Body of pancreas (tissue), 4 donors: ENCODE results near the gene DHRS7C. TPM values are rescaled to one million over a fixed set of nuclear protein-coding genes. Genes with fewer than 3 reads are reported as not detected.

Experiments
- ATAC-seq: fragments of 150-250 bp; one replicate; pipeline ENCODE4 v1.9.1; 2016
- DNase-seq, 4 donors: peaks; one replicate each; pipeline ENCODE4 v3.0.0-alpha.2; 2019
- H3K27ac ChIP-seq, 4 donors: fragments of 200-600 bp; sonication (generic); 1 replicate in 3 of 4; 2 replicates in 1 of 4; pipeline versions ENCODE4 v1.5.1 to v1.6.1; 2016 to 2019; ENCODE audit warnings: mild to moderate bottlenecking in 1 of 4, mixed read lengths in 1 of 4, moderate library complexity in 1 of 4
- H3K27me3 ChIP-seq, 2 donors: fragments of 200-600 bp; sonication (generic); one replicate each; pipeline ENCODE4 v1.6.0; 2016; ENCODE audit warnings: mild to moderate bottlenecking in 1 of 2
- H3K36me3 ChIP-seq, 2 donors: fragments of 200-600 bp; sonication (generic); replicated peaks in 1 of 2; 2 replicates each; pipeline ENCODE4 v1.5.1; 2016; ENCODE audit warnings: low read depth in 2 of 2; ENCODE audit not compliant: insufficient read depth in 1 of 2
- H3K4me1 ChIP-seq: fragments of 200-600 bp; sonication (generic); one replicate; pipeline ENCODE4 v1.6.0; 2016
- H3K4me3 ChIP-seq, 2 donors: fragments of 200-600 bp; sonication (generic); 1 replicate in 1 of 2; 2 replicates in 1 of 2; pipeline ENCODE4 v1.5.1; 2016 to 2019
- H3K9me3 ChIP-seq, 3 donors: fragments of 200-600 bp; sonication (generic); 1 replicate in 2 of 3; 2 replicates in 1 of 3; pipeline ENCODE4 v1.5.1; 2016
- POLR2A ChIP-seq, 3 donors: fragments of 450-650 bp; IDR thresholded peaks; one replicate each; pipeline ENCODE4 v1.6.1; 2016; ENCODE audit warnings: antibody characterized with exemption in 3 of 3, mild to moderate bottlenecking in 2 of 3
- WGBS, 2 donors: methylation state at CpG; one replicate each; pipeline ENCODE4 v1.1.5; 2017; 5-methylcytosine and 5-hydroxymethylcytosine counted together
- intact Hi-C: fragments of 100-400 bp; cut with DNase I; formaldehyde crosslinking; loops from one replicate; pipeline ENCODE4 v1.15.1; 2023
- total RNA-seq, 2 donors: library from RNA; depleted of rRNA; stranded (reverse); fragments of >200 nt; gene quantifications; one replicate each; pipeline ENCODE4 v1.1.0, GENCODE V29; 2016
- TF ChIP-seq, protein P1 (sequence below), 7 experiments: fragments of 450-650 bp in 4 of 7; fragments of 200-600 bp in 3 of 7; sonication (generic) in 3 of 7; IDR thresholded peaks; one replicate each; pipeline ENCODE4 v1.5.1; 2016 to 2019; ENCODE audit warnings: antibody characterized with exemption in 7 of 7

Gene DHRS7C
- total RNA-seq, 2 donors from 2014 or later: not detected

DNA sequence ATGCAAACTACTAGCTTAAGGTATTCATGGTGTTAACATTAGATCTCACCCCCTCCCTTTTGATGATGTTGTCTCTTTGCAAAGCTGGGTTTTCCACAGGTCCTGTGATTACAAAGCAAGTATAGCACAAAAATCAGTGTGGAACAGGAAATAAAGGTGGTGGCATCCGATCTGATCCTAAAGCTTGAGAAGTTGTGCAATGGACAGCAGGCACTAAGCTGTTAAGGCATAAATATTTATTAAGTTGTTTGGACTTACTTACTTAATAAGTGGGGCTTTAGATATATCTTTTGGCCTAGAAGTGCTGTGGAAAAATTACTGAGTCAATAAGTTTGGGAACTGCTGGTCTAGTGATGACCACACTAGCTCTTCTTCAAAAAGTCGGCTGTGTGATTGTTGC is 39.3 kb upstream of the DHRS7C start:
- WGBS, 2 donors: 72 to 74% methylated on average over 2 of the region's 2 CpGs
- DNase-seq: no peak
- H3K4me1 ChIP-seq: no peaks in the 10 kb centered on the region

DNA sequence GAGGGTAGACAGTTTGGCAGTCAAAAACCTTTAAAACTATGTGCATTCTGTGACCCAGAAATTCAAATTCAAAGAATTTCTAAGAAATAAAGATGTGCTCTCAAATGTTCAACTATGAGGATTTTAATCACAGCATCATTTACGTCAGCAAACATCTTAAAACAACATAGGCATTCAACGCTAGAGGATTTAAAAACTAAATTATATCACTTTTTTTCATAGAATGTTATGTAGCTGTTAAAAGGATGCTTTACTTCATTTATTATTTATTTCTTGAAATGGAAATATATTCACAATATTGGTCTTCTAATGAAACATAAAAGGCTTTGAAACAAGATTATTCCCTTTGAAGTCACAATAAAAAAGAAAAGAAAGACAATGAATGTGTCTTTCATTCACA is 38.0 kb upstream of the DHRS7C start:
- Histone ChIP-seq H3K4me1 (no peaks in the 10 kb centered on the region), H3K4me3 (no peak overlapping the region), H3K27me3 (peaks cover 0 to 3% of the 10 kb centered on the region in 2 donors), H3K9me3 (no peaks in the 10 kb centered on the region), H3K27ac (no peak overlapping the region), H3K36me3 (no peaks in the 10 kb centered on the region)
- no peak for TF ChIP-seq POLR2A (IDR thresholded peaks at IDR 0.05)
- TF ChIP-seq, protein P1, sequence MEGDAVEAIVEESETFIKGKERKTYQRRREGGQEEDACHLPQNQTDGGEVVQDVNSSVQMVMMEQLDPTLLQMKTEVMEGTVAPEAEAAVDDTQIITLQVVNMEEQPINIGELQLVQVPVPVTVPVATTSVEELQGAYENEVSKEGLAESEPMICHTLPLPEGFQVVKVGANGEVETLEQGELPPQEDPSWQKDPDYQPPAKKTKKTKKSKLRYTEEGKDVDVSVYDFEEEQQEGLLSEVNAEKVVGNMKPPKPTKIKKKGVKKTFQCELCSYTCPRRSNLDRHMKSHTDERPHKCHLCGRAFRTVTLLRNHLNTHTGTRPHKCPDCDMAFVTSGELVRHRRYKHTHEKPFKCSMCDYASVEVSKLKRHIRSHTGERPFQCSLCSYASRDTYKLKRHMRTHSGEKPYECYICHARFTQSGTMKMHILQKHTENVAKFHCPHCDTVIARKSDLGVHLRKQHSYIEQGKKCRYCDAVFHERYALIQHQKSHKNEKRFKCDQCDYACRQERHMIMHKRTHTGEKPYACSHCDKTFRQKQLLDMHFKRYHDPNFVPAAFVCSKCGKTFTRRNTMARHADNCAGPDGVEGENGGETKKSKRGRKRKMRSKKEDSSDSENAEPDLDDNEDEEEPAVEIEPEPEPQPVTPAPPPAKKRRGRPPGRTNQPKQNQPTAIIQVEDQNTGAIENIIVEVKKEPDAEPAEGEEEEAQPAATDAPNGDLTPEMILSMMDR (IDR thresholded peaks at IDR 0.05): no peak
- intact Hi-C loops: no loop called here
- ATAC-seq (no peak), DNase-seq (no peak)
- 56 to 58% methylated on average over 2 of the region's 2 CpGs for WGBS, 2 donors

More for the DNA sequence above, 39.3 kb upstream of the DHRS7C start:
- Histone ChIP-seq H3K27ac (no peak overlapping the region), H3K27me3 (peaks cover 0 to 3% of the 10 kb centered on the region in 2 donors), H3K36me3 (no peaks in the 10 kb centered on the region), H3K4me3 (no peak overlapping the region), H3K9me3 (no peaks in the 10 kb centered on the region)
- intact Hi-C loops: no loop called here
- ATAC-seq: no peak
- TF ChIP-seq, protein P1 (IDR thresholded peaks at IDR 0.05): no peak
- TF ChIP-seq POLR2A (IDR thresholded peaks at IDR 0.05): no peak

DNA sequence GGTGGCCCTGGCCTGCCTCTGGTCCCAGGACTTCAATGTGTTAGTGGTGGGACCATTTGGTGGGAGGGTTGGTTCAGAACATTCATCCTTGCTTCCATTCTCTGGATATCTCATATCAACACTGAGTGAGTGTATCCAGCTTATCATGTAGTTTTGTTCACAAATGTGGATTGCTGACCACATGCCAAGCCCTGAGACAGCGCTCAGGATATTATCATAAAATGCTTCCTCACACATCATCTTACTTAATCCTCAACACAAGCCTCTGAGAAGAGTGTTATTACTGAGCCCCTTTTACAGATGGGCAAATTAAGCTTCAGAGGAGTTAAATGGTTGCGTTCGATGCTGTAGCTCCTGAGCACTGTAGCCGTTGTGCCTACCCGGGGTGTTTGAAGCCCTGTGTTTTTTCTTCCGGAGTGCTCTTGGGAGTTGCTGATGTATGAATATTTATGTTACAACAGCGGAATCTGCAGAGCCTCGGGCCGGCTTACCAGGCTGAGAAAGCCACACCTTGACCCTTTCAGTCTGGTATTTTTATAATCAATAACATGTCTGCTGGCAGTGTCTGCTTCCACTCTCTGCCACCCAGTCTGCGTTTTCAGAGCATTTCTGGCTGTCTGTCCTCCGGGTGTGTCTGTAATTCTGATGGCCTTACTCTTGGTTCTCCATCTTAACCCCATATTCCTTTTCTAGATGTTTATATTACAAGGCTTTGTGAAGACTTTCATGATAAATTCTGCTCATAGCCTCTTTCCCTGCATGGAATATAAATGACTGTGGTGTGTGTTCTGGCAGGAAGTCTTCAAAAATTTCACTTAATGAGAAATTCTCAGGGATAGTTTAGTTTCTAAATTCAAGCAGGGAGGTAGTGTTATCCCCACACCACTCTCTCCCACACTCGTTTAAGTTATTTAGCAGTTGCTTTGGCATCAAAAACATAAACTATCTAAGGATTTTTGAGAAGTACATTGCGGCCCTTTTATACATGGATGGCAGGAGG is 37.2 kb upstream of the DHRS7C start:
- 31 to 33% methylated on average over 13 of the region's 13 CpGs for WGBS, 2 donors
- TF ChIP-seq, protein P1 (IDR thresholded peaks at IDR 0.05): no peak
- TF ChIP-seq POLR2A (IDR thresholded peaks at IDR 0.05): no peak
- H3K27ac ChIP-seq: no peak overlapping the region
- ATAC-seq (no peak), DNase-seq (no peak)
- H3K36me3 ChIP-seq: no peaks in the 10 kb centered on the region
- H3K27me3 ChIP-seq: peaks cover 0 to 3% of the 10 kb centered on the region in 2 donors
- no peaks in the 10 kb centered on the region for H3K4me1 ChIP-seq
- H3K9me3 ChIP-seq: no peaks in the 10 kb centered on the region
- H3K4me3 ChIP-seq: no peak overlapping the region
- intact Hi-C loops: no loop called here

DNA sequence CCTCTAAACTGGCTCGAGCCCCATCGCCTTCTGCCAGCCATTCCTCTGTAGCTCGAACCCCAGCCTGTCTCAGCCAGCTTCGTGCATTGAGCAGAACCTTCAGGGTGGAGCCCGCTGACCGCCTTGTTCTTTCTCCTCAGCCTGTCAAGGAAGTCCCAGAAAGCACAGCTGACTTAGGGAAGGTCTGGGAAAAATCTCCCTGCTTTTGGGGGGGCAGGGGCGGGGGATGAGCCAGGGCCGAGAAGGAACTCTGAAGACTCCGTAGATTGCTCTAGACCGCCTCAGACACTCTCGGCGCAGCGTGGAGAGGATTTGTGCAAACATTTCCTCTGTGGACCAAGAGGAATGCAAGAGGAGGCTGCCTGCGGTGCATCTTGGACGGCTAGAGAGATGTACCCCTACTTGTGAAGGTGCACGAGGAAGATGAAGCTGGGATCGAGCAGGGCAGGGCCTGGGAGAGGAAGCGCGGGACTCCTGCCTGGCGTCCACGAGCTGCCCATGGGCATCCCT is 34.3 kb upstream of the DHRS7C start, which contains the start of gene GLP2R:
Gene GLP2R, plus strand, starts transcription at position 284 of the 510 bp plus-strand sequence. Its CDS starts 140 bp downstream, at position 424.
- TF ChIP-seq, protein P1 (IDR thresholded peaks at IDR 0.05): no peak
- no peak for TF ChIP-seq POLR2A (IDR thresholded peaks at IDR 0.05)
- 37% methylated on average over 17 to 20 of the region's 21 CpGs for WGBS, 2 donors
- Histone ChIP-seq H3K4me1 (no peaks in the 10 kb centered on the region), H3K27ac (no peak within 1 kb of the TSS), H3K9me3 (no peaks in the 10 kb centered on the region), H3K36me3 (no peaks in the 10 kb centered on the region), H3K27me3 (peaks cover 0 to 3% of the 10 kb centered on the region in 2 donors), H3K4me3 (no peak within 1 kb of the TSS)
- ATAC-seq (no peak), DNase-seq (no peak)
- intact Hi-C loops: no loop called here
